HG03159 (cell line): ENCODE results near the gene COX4I1.

ENCODE experiments used
- ATAC-seq: cut with Tn5 transposase; IDR thresholded peaks from one replicate; pipeline ENCODE4 v1.9.1; 2021; ENCODE audit warnings: mild to moderate bottlenecking, moderate library complexity; ENCODE audit not compliant: unreplicated experiment

COX4I1 gene

GRCh38 chr16:85799497-85800320, at the start of gene COX4I1, which contains the start of gene EMC8:
COX4I1 (plus strand) TSS chr16:85799695; CDS start chr16:85801206, 1,511 bp downstream.
EMC8 (minus strand) TSS chr16:85799544; CDS start chr16:85799295, 249 bp downstream.
- ATAC-seq, result peak; percentile 76

DNA sequence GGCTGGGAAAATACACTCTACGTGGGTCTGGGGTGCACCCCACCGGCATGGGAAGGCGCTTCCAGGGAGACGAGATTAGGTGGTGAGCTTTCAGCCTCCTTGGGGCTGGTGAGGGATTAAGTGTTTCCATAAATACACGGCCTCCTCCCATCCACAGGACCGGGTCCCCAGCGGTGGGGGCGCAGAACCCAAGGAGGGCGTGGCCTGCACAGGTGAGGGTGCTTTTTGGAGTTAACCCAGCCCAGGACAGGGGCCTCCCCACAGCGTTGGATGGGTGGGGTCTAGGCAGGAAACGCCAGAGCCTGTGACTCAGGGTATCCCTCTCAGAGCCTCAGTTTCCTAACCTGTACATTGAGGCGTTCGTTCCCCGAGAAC, 49.7 kb upstream of the COX4I1 start:
- no peak for ATAC-seq

GRCh38 chr16:85750146-85750826, 49.2 kb upstream of the COX4I1 start:
- no peak for ATAC-seq

GRCh38 chr16:85750827-85751697, 48.4 kb upstream of the COX4I1 start, which contains the start of gene C16orf74:
C16orf74 (minus strand) TSS chr16:85751096; CDS start chr16:85735217, 15,879 bp downstream.
- ATAC-seq, result no peak

DNA sequence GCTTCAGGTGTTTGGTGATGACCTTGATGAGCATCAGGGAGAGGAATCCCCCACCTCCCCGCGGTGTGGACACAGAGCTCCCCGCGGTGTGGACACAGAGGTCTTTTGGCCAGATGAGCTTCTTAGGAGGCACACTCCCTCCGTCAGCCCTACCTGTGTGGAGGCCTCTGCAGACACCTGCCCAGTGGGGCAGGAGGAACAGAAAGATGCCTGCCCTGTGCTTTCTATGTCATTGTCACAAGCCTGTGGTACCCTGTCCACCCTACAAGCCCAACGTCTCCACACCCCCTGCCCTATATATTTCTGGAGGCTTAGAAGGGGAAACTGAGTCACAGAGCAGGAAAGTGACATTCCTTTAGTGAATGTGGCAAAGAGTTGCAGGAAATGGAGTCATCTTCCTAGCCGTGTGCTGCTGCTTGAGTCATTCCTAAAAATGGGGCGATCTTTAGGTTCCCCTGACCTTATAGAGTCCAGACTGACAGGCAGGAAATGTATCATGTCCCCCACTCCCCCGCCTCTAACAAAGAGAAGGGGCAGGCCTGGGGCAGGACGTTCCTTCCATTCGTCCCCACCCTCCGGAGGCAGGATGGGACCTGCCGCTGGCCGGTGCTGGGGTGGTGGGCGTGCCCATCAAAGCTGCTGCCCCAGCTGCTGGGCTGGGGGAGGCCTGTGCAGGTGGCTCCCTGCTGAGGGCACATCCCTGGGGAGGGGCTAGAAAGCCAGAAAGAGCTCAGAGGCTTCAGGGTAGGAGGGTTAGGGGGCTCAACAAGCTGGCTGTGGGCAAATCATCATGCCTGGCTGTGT, 47.6 kb upstream of the COX4I1 start:
- no peak for ATAC-seq

DNA sequence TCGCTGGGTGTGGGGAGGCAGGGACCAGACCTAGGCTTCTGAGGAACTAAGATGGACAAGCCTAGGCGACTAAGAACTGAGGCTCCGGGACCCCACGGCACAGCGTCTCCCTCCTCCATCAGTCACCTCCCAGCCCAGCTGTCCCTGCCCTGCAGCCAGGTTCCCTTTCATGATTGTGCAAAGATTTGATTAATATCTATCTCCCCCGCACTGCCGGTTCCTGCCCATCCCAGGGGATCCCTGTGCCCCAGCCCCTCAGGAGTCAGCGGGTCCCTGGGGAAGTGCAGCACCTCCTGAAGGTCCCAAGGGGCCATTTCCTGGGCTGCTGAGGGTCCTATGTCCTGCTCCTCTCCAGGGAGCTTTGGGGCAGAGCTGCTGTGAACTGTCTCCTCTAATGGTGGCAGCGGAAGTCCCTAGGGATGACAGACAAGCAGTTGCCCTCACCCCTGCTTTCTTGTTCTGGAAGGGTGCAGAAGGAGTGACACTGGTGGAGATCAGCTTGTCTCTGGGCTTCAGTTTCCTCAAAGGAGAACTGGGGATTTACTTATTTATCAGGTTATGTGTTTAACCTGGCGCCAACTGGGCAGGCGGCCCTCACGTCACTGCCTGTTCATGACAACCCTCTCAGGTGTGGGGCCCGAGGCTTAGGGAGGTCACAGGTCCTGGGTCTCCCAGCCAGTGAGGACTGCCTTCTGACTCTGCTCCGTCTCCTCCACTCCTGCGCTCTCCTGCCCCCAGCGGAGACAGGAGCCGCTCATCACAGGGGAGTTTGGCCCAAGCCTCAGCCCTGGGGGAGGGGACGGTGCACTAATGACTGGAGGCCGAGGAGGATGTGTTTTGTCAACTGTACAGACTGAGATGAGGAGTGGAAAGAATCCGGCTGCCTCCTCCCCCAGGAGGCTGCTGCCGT, 46.7 kb upstream of the COX4I1 start:
- no peak for ATAC-seq

DNA sequence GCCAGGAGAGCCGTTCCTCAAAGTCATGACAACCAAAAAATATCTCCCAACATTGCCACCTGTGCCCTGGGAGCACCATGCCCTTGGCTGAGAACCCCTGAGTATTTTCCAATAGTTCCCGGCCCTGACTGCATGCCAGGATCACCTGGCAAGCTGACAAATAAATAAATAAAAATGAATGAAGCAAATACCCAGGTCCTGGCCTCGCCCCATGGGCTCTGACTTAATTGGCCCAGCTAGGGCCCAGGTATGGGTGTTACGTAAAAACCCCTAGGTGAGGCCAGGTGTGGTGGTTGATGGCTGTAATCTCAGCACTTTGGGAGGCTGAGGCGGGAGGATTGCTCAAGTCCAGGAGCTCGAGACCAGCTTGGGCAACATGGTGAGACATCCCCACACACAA, 45.9 kb upstream of the COX4I1 start:
- ATAC-seq, result no peak

- no peak for ATAC-seq
These were observed 45.5 kb upstream of the COX4I1 start for GRCh38 chr16:85753976-85754375.

DNA sequence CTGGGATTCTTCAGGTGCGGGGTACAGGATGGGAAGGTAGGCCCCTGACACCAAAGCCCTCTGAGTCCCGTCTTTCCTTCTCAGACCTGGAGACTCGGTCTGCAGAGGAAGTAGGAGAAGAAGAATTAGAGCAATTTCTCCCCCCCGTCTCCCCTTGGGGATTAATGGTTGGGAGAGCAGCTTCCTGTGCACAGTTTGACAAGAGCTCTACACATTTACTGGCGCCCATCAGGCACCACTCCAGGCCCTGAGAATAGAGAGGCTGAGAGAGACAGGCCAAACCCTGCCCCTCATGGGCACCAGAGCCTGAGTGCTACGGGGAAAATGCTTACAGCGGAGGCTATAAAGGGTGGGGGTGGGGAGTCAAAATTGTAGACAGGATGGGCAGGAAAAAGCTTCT, 45.1 kb upstream of the COX4I1 start:
- ATAC-seq, result no peak

GRCh38 chr16:85755929-85756768, 43.3 kb upstream of the COX4I1 start:
- ATAC-seq, result peak; percentile 53

DNA sequence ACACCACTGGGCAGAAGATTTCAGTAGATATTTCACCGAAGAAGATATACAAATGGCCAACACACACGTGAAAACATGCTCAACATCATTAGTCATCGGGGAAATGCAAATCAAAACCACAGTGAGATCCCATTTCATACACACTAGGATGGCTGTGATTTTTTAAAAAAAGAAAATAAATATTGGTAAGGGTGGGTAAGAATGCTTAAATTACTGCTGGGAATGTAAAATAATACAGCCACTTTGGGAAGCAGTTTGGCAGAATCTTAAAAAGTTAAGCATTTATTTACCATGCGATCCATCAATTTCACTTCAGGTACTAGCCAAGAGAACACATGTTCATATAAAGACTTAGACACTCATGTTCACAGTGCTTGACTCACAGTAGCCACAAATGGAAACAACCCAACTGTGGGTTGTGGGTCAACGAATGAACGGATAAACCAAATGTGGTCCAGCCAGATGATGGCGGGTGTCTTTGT, 42.1 kb upstream of the COX4I1 start:
- ATAC-seq, result no peak

GRCh38 chr16:85759136-85759535, 40.4 kb upstream of the COX4I1 start:
- ATAC-seq, result no peak

DNA sequence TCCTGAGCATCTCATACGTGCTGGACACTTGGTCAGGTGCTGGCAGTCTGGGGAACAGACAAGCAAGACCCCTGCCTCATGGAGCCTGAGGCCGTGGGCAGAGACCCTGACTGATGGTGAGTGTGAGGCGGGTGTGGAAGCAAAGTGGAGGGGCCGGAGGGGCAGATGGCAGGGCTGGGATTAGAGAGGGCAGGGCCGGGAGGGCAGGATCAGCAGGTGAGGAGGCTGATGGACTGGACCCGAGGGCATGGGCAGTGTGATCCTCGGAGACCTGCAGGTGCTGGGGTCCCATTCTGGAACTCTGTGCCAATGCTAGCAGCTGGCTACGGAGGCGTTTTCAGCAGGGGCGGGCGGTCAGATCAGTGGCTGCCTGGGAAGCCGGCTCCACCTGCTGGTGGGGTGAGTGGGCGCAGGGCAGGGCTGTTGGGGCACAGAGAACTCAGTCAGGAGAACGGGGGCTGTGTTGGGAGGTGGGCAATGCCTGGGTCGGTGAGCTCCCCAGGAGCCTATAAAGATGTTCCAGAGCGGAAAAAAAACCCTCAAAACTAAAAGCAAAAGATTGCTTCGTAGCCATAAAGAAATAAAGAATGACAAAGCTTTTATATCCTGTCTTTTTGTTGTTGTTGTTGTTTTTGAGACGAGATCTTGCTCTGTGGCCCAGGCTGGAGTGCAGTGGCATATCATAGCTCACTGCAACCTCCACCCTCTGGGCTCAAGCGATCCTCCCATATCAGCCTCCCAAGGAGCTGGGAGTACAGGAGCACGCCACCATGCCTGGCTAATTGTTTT, 39.7 kb upstream of the COX4I1 start:
- ATAC-seq, result no peak

DNA sequence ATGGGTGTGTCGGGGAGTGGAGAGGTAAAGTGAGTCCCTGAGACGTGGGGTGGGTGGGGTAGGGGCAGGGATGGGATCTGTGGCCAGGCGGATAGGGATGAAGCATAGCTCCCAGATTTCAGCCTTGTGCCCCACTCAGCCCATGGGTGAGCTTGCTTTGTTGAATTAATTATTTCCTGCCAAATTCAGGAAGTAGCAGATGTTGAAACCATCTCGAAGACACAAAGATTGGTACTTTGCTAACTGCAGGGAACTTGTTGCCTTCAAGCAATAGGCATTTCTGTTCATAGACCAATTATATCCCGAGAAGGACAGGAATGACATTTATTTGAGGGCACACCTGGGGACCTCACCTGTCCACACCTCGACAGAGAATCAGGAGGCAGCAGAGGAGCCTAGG, 37.6 kb upstream of the COX4I1 start:
- ATAC-seq, result no peak

DNA sequence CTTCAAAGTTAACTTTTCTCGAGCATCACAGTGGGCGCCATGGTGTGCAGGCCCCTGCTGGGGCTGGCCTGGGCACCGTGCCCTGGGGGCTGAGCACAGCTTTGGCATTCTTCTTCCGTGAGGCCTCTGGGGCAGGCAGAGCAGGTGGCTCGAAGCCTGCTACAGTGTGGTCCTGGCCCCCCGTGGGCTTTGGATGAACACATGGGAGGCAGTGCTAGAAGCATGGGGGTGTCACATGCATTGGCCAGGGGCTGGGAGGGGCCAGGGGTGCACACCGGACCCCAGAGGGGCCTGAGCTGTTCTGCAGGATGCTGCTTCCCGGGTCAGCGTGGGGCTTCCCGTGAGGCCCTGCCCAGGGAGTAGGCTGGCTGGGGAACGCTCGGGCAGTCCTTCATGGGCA, 36.5 kb upstream of the COX4I1 start:
- no peak for ATAC-seq

GRCh38 chr16:85763616-85764015, 35.9 kb upstream of the COX4I1 start:
- ATAC-seq, result no peak

- no peak for ATAC-seq
These were observed 34.3 kb upstream of the COX4I1 start for GRCh38 chr16:85765211-85765610.
